ENCODE measurements around the gene RGS7BP.

GRCh38 chr5:64530076-64530475 is 24.3 kb downstream of the RGS7BP start:
- TF ChIP-seq CTCF (IDR thresholded peaks at IDR 0.05; ENCODE audit: low read depth, low read length, missing input control): no peak
- no peak for TF ChIP-seq EGR1 (IDR thresholded peaks at IDR 0.05; ENCODE audit: low read depth in 2 of 2)
- TF ChIP-seq MAX (IDR thresholded peaks at IDR 0.05): no peak
- no peak for TF ChIP-seq RAD21 (IDR thresholded peaks at IDR 0.05)
- no peak for TF ChIP-seq SP1 (IDR thresholded peaks at IDR 0.05)
- TF ChIP-seq FOXA1 (IDR thresholded peaks at IDR 0.05): no peak
- TF ChIP-seq REST (IDR thresholded peaks at IDR 0.05): no peak
- no peak for TF ChIP-seq JUND (IDR thresholded peaks at IDR 0.05)
- TF ChIP-seq GABPA (IDR thresholded peaks at IDR 0.05 in 1 of 2, conservative IDR thresholded peaks at IDR 0.05 in 1 of 2): no peak
- no peak for TF ChIP-seq RXRA (IDR thresholded peaks at IDR 0.05)
- TF ChIP-seq NR2F2 (IDR thresholded peaks at IDR 0.05): no peak
- no peak for TF ChIP-seq YY1 (IDR thresholded peaks at IDR 0.05)
- TF ChIP-seq ATF3 (IDR thresholded peaks at IDR 0.05): no peak
